T-helper 17 cell (primary cell): ENCODE results near the gene POPDC3. TPM values are rescaled to one million over a fixed set of nuclear protein-coding genes. Genes with fewer than 3 reads are reported as not detected.
"Not testable (repeated sequence)": the region's sequence is repeated elsewhere in the genome, so short reads cannot be mapped to it uniquely, and the experiment has no call there.

Experiments
- ATAC-seq: fragments of 150-1000 bp; cut with Tn5 transposase; 2 replicates; pipeline ENCODE4 v1.10.0; 2021; ENCODE audit warnings: mild to moderate bottlenecking, moderate library complexity
- DNase-seq, 3 donors: peaks; one replicate each; pipeline versions ENCODE4 v3.0.0 to v3.0.0-alpha.2; 2020 to 2021
- H3K9me3 ChIP-seq: one replicate; pipeline ENCODE4 v1.7.0; 2013; ENCODE audit warnings: low read length, mild to moderate bottlenecking; ENCODE audit not compliant: control insufficient read depth, poor library complexity, severe bottlenecking
- H3K27ac Mint-ChIP-seq: one replicate; pipeline ENCODE4 v1.8.0; 2022; ENCODE audit warnings: mild to moderate bottlenecking, moderate library complexity, mixed read lengths
- H3K27me3 Mint-ChIP-seq: one replicate; pipeline ENCODE4 v1.8.0; 2022; ENCODE audit warnings: mixed read lengths
- H3K36me3 Mint-ChIP-seq: one replicate; pipeline ENCODE4 v1.8.0; 2022; ENCODE audit warnings: low read depth, mixed read lengths
- H3K4me1 Mint-ChIP-seq: one replicate; pipeline ENCODE4 v1.8.0; 2022; ENCODE audit warnings: mild to moderate bottlenecking, mixed read lengths
- H3K4me3 Mint-ChIP-seq: one replicate; pipeline ENCODE4 v1.8.0; 2022; ENCODE audit warnings: mild to moderate bottlenecking, moderate library complexity, mixed read lengths
- total RNA-seq, 4 donors: library from RNA in 2 of 4; stranded (reverse) in 2 of 4; gene quantifications; one replicate each; pipeline ENCODE4 v1.2.3 and lab custom pipeline; 2022 to 2026

POPDC3 gene
- total RNA-seq, 2 donors from 2014 or later, result not detected

DNA sequence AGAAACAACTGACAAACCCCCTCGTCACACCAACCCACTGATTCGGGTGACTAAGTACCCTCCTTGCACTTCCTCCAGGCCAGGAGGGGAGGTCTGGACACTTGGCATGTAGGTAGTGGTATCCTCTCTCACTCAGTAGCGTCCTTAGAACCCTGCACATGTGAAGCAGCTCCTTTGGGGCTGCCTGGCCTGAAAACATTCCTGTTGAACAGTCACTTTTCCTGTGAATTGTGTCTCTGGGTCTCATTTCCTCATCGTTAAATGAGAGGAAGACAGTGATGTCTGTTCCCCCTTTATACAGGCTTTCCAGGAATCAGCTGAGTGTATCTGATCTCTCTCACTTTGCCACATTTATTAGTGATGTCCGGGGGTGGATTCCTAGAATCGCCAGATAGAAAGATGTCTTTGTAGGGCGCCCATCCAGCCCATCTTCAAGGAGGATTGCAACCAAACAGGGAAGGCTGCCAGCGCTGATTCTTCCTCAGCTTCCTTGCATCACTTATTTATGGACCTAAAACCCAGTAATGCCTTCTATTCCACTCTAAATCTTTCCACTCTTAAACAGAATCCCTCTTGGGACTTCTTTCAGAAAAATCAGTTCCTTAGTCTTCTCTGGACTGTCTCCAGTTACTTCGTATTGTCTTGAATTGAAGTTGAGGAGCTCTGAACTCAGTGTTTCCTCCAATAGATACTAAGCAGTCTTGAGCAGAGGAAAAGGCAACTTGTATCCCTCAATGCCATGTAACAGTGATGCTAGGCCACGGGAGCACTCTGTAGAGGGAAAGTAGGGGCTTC lies 9.4 kb upstream of the POPDC3 start:
- H3K4me3 Mint-ChIP-seq, result no peak overlapping the region
- H3K27ac Mint-ChIP-seq, result no peak overlapping the region
- H3K4me1 Mint-ChIP-seq, result no peaks in the 10 kb centered on the region
- DNase-seq (no peak), ATAC-seq (no peak)
- H3K36me3 Mint-ChIP-seq, result peaks cover 3% of the 10 kb centered on the region
- H3K27me3 Mint-ChIP-seq, result peaks cover 29% of the 10 kb centered on the region
- no peaks in the 10 kb centered on the region for H3K9me3 ChIP-seq

GRCh38 chr6:105188251-105188650 lies 8.4 kb upstream of the POPDC3 start:
- Mint-ChIP-seq H3K27me3 (peaks cover 37% of the 10 kb centered on the region), H3K4me1 (no peaks in the 10 kb centered on the region), H3K27ac (no peak overlapping the region), H3K4me3 (no peak overlapping the region), H3K36me3 (peaks cover 5% of the 10 kb centered on the region)
- H3K9me3 ChIP-seq, result no peaks in the 10 kb centered on the region
- ATAC-seq (no peak), DNase-seq (no peak)

DNA sequence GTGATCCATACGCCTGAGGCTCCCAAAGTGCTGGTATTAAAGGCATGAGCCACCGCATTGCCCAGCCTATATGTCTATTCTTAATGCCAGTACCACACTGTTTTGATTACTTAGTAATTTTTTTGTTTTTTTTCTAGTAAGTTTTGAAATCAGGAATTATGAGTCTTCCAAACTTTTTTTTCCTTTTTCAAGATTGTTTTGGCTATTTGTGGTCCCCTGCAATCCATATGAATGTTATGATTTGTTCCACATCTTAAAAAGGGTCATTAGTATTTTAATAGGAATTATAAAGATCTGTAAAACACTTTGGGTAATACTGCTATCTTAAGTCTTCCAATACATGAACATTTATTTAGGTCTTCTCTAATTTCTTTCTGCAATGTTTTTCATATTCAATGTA lies 6.8 kb upstream of the POPDC3 start:
- H3K4me1 Mint-ChIP-seq, result no peaks in the 10 kb centered on the region
- no peak overlapping the region for H3K27ac Mint-ChIP-seq
- H3K27me3 Mint-ChIP-seq, result peaks cover 52% of the 10 kb centered on the region
- peaks cover 5% of the 10 kb centered on the region for H3K36me3 Mint-ChIP-seq
- DNase-seq (no peak), ATAC-seq (no peak)
- no peaks in the 10 kb centered on the region for H3K9me3 ChIP-seq
- no peak overlapping the region for H3K4me3 Mint-ChIP-seq

DNA sequence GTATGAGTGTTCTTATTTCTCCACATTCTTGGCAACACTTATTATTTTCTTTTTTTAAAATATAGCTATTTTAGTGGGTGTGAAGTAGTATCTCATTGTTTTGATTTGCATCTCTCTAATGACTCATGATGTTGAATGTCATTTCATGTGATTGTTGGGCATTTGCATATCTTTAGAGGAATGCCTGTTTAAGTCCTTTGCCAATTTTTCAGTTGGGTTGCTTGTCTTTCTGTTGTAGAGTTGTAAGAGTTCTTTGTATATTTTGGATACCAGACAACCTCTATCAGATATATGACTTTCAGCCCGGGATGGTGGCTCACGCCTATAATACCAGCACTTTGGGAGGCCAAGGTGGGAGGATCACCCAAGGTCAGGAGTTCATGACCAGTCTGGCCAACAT lies 5.1 kb upstream of the POPDC3 start:
- no peak for DNase-seq
- H3K36me3 Mint-ChIP-seq, result peaks cover 5% of the 10 kb centered on the region
- no peaks in the 10 kb centered on the region for H3K9me3 ChIP-seq
- no peak overlapping the region for H3K4me3 Mint-ChIP-seq
- H3K27ac Mint-ChIP-seq, result no peak overlapping the region
- peaks cover 68% of the 10 kb centered on the region for H3K27me3 Mint-ChIP-seq
- peaks cover 2% of the 10 kb centered on the region for H3K4me1 Mint-ChIP-seq
- ATAC-seq, result no peak

DNA sequence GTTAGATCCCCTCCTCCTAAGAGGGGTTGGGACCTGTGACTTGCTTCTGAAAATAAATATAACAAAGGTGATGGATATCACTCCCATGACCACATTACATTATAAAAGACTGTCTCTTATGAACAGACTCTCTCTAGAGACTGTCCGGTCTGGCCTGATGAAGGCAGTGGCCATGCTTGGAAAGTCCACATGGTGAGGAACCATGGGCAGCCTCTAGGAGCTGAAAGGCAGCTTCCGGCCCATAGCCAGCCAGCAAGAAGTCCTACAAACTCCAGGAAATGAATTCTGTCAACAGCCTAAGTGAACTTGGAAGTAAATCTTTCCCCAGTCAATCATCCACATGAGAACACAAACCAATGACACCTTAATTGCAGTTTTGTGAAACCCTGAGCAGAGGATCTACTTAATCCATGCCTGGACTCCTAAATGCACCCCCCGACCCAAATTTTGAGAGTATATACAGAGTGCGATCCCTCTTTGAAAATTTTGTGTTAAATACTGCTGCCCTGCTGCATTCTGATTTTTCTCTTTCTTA lies 2.2 kb upstream of the POPDC3 start:
- DNase-seq (no peak), ATAC-seq (no peak)
- peaks cover 2% of the 10 kb centered on the region for H3K4me1 Mint-ChIP-seq
- no peak overlapping the region for H3K27ac Mint-ChIP-seq
- H3K4me3 Mint-ChIP-seq, result no peak overlapping the region
- H3K9me3 ChIP-seq, result no peaks in the 10 kb centered on the region
- H3K36me3 Mint-ChIP-seq, result peaks cover 3% of the 10 kb centered on the region
- peaks cover 71% of the 10 kb centered on the region for H3K27me3 Mint-ChIP-seq

- Mint-ChIP-seq H3K27ac (no peak overlapping the region), H3K4me1 (peaks cover 2% of the 10 kb centered on the region), H3K27me3 (peaks cover 61% of the 10 kb centered on the region), H3K36me3 (no peaks in the 10 kb centered on the region), H3K4me3 (no peak overlapping the region)
- H3K9me3 ChIP-seq, result no peaks in the 10 kb centered on the region
- no peak for ATAC-seq
- no peak for DNase-seq
Observed at GRCh38 chr6:105178636-105179035, 1.2 kb downstream of the POPDC3 start.

DNA sequence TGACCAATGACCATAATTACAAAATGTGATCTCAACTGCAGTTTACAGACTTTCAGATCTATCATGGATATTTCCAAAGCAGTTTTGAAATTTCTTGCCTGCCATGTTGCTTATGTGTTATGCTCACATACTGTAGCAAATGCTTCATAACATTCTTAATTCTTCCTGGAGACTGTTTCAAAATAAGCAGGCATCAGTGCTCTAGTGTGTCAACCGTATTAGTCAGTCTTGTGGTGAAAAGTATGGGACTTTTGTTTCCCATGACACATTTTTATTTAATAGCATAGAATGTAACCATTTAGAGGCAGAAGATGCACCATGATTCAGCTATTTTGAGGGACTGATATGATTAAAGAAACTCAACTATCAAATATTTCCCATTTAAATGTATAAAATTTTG lies 1.7 kb downstream of the POPDC3 start:
- no peaks in the 10 kb centered on the region for H3K36me3 Mint-ChIP-seq
- H3K9me3 ChIP-seq, result no peaks in the 10 kb centered on the region
- H3K27ac Mint-ChIP-seq, result no peak overlapping the region
- no peak for ATAC-seq
- DNase-seq, result no peak
- H3K4me1 Mint-ChIP-seq, result peaks cover 2% of the 10 kb centered on the region
- H3K27me3 Mint-ChIP-seq, result peaks cover 61% of the 10 kb centered on the region
- no peak overlapping the region for H3K4me3 Mint-ChIP-seq

DNA sequence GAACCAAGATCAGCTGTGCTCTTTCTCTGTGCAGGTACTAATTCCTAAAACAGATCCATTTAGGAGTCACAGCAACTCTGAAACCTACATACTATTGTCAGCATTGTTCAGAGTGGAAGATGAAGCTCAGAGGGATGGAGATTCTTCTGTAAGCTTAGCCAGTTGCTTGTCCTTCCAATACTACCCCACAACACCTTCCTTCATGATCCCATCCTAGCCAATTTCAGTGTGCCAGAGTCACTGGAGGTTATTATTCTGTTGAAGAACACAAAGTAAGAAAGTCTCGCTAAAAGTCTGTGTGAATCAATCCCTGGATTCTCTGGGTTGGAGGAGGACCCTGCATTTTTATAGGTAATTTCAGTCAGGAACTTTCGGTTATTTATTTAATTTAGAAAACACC lies 2.3 kb downstream of the POPDC3 start:
- ATAC-seq, result no peak
- H3K4me1 Mint-ChIP-seq, result peaks cover 2% of the 10 kb centered on the region
- H3K27me3 Mint-ChIP-seq, result peaks cover 56% of the 10 kb centered on the region

GRCh38 chr6:105174512-105174911 lies 5.3 kb downstream of the POPDC3 start:
- Mint-ChIP-seq H3K4me1 (no peaks in the 10 kb centered on the region), H3K36me3 (no peaks in the 10 kb centered on the region), H3K27me3 (peaks cover 42% of the 10 kb centered on the region), H3K4me3 (no peak overlapping the region), H3K27ac (no peak overlapping the region)
- ATAC-seq (no peak), DNase-seq (no peak)
- H3K9me3 ChIP-seq, result no peaks in the 10 kb centered on the region

More for the DNA sequence above, 2.3 kb downstream of the POPDC3 start:
- Mint-ChIP-seq H3K4me3 (no peak overlapping the region), H3K27ac (no peak overlapping the region), H3K36me3 (no peaks in the 10 kb centered on the region)
- no peaks in the 10 kb centered on the region for H3K9me3 ChIP-seq
- DNase-seq, result no peak

- DNase-seq, H3K27ac Mint-ChIP-seq, H3K4me3 Mint-ChIP-seq, ATAC-seq, H3K9me3 ChIP-seq, H3K36me3 Mint-ChIP-seq, H3K4me1 Mint-ChIP-seq: not testable (repeated sequence)
- peaks cover 39% of the 10 kb centered on the region for H3K27me3 Mint-ChIP-seq
Observed at GRCh38 chr6:105172515-105172914, 7.3 kb downstream of the POPDC3 start.

GRCh38 chr6:105170059-105170458 lies 9.8 kb downstream of the POPDC3 start:
- no peak overlapping the region for H3K27ac Mint-ChIP-seq
- H3K4me1 Mint-ChIP-seq, result no peaks in the 10 kb centered on the region
- H3K9me3 ChIP-seq, result no peaks in the 10 kb centered on the region
- no peak overlapping the region for H3K4me3 Mint-ChIP-seq
- H3K27me3 Mint-ChIP-seq, result peaks cover 49% of the 10 kb centered on the region
- H3K36me3 Mint-ChIP-seq, result no peaks in the 10 kb centered on the region
- ATAC-seq, result no peak
- DNase-seq, result no peak

DNA sequence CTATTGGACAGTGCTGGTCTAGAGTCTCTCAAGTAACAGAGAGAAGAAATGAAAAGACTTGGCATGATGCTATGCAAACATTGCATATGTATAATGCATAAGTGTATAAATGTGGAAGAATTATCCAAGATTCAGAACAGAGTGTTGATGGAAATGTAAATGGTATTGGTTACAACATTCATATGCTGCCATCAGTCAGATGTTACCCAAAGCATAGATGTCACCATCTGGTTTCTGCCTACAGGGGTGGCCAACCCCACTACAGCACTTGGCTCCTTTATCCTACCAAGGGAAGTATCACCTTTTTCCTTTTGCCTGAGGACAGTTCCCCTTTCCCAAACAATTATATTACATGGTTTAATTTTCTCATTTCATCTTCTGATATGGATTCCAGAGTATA lies 11.9 kb downstream of the POPDC3 start:
- no peaks in the 10 kb centered on the region for H3K9me3 ChIP-seq
- Mint-ChIP-seq H3K27me3 (peaks cover 50% of the 10 kb centered on the region), H3K36me3 (no peaks in the 10 kb centered on the region), H3K4me1 (no peaks in the 10 kb centered on the region), H3K4me3 (no peak overlapping the region), H3K27ac (no peak overlapping the region)
- DNase-seq (no peak), ATAC-seq (no peak)

GRCh38 chr6:105164418-105164817 lies 15.4 kb downstream of the POPDC3 start:
- no peaks in the 10 kb centered on the region for H3K9me3 ChIP-seq
- Mint-ChIP-seq H3K27ac (no peak overlapping the region), H3K4me3 (no peak overlapping the region), H3K36me3 (no peaks in the 10 kb centered on the region), H3K4me1 (no peaks in the 10 kb centered on the region), H3K27me3 (peaks cover 45% of the 10 kb centered on the region)
- ATAC-seq (no peak), DNase-seq (no peak)

- no peaks in the 10 kb centered on the region for H3K9me3 ChIP-seq
- Mint-ChIP-seq H3K27ac (no peak overlapping the region), H3K27me3 (peaks cover 39% of the 10 kb centered on the region), H3K4me3 (no peak overlapping the region), H3K36me3 (no peaks in the 10 kb centered on the region), H3K4me1 (no peaks in the 10 kb centered on the region)
- DNase-seq, result no peak
- ATAC-seq, result no peak
Observed at GRCh38 chr6:105163183-105163582, 16.6 kb downstream of the POPDC3 start.
